Stimulated activated CD8-positive, alpha-beta memory T cell treated with anti-CD3 and anti-CD28 coated beads, Interleukin-4, amount 100 ng/mL, for 4 hours (primary cell): ENCODE results near the gene ARID1B.
"Not testable (repeated sequence)": the region's sequence is repeated elsewhere in the genome, so short reads cannot be mapped to it uniquely, and the experiment has no call there.

Experiments used
- DNase-seq, 2 donors: peaks; one replicate each; pipeline ENCODE4 v3.0.0-alpha.2; 2020; ENCODE audit warnings: low read depth in 2 of 2, low spot score in 1 of 2

The ARID1B gene

DNA sequence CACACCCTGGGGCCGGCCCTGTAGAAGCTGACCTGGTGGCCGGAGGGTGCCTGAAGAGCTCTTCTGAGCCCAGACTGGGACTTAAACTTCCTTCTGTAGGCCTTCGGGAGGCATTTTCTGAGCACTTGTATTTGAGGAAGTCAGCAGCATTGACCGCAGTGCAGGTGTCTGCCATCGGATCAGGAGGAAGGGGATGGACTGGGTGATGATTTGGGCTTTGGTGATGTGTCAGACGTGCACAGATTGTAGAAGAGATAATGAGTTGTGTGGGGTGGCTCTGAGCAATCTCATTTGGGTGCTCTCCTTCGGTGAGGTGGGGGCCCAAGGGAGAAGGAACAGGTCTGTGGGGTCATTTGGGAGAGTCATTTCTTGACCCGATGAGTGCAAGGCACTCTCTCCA, 150.9 kb downstream of the ARID1B start:
- DNase-seq, result no peak

DNA sequence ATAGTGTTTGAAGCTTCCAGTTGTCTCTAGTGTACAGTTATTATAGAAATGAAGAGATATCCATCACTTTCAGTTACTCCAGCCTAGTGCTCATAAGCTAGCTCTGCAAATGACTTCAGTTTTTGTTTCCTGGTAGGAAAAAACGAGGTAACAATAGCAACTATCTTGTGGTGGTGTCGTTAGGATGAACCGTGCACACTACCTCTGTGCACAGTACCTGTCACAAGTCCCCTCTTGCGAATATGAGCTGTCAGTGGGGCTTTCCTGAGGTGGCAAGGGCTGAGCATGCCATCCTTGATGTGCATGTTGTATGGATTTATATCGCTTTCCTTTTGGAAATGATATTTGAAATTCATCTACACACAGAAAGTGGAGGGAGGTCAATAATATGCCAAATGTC, 151.8 kb downstream of the ARID1B start:
- DNase-seq, result no peak

DNA sequence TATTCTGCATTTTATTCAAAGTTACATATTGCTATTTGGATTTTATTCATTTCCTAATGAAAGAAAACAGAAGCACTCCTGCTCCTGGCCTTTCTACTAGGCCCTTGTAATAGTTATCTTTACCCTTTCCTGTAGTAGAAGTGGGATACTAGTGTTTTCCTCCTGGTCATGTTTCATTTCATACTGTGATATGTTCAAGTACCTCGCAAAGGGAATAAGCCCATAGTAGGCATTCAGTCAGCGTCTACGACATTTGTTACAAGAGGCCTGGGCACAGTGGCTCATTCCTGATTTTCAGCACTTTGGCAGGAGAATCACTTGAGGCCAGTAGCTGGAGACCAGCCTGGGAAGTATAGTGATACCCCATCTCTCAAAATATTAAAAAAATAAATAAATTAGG, 154.1 kb downstream of the ARID1B start:
- no peak for DNase-seq

DNA sequence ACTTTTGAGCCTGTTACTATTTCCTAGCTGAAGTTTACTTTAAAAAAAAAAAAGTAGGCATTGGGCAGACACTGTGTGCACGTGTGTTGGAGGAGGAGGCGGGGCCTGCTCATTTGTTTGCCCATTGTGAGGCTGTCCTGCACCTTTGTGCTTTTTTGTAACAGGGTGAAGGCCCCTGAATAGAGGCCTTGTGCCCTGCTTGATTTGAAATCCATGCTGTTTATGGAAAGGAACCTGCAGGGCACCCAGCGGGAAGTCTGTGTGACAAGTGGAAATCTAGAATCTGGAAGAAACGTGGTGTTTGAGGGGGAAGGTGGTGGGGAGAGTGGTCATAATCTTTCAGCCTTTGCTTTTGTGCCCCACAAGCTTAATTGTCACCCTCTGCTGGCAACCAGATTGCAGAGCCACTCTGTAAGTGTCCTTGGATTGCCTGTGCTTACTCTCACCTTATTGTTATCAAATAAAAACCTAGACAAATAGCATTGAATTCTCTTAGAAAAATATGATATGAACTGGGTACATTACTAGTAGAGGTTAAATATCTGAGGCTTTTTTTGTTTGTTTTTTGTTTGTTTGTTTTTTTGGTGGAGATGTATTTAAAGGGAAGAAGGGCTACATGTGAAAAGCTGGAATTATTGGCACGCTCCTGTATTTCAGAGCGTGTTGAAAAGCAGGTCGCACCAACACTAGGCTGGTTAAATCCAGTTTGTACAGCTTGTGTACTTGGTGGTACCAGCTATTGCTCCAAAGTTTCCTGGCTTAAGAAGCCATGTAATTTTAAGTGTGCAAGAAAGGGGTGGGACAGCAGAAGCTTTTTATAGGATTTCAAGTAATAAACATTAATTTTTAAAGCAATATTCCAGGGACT, 156.3 kb downstream of the ARID1B start:
- DNase-seq, result no peak

DNA sequence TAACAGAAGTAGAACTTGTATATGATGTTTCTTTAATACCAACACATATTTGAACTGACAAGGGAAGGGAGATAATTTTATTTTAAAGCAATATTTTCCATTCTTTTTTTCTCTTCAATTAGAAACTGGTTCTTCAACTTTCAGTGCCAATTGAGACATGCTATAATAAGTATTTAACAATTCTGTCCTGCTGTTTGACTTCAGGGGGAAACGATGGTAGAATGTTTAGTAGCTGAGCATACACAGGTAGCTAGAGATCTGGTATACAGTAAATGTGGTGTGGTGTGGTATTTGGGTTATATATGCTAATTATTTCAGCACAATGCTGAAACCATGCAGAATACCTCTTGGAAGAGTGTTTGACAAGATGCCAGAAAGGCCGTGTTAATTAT, 156.9 kb downstream of the ARID1B start:
- DNase-seq, result no peak

DNA sequence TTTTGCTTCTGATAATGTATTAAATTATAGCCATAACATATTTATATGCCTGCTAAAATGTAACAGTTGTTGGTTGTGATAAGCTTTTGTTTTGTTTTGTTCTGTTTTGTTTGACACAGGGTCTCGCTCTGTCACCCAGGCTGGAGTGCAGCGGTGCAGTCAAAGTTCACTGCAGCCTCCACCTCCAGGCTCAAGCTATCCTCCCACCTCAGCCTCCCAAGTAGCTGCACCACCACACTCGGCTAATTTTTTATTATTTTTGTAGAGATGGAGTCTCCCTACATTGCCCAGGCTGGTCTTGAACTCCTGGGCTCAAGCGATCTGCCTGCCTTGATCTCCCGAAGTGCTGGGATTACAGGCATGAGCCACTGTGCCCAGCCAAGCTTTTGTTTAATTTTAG, 157.8 kb downstream of the ARID1B start:
- no peak for DNase-seq

DNA sequence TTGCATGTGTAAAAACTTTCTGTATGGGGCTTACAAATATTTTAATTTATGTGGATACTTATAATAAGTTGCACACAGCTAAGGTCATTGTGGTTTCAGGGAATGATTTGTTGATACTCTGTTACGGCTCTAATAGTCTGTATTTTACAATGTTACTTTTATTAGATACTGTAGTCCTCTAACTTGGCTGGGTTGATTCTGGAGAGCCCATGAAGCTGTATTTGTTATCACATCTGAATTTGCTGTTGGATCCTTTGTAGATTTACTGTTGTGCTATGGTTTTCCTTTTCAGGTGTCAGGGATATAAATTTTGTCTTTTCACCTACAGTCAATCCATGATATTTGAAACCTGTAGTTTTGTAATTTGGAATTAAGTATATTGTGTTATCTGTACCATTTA, 161.0 kb downstream of the ARID1B start:
- DNase-seq, result no peak

DNA sequence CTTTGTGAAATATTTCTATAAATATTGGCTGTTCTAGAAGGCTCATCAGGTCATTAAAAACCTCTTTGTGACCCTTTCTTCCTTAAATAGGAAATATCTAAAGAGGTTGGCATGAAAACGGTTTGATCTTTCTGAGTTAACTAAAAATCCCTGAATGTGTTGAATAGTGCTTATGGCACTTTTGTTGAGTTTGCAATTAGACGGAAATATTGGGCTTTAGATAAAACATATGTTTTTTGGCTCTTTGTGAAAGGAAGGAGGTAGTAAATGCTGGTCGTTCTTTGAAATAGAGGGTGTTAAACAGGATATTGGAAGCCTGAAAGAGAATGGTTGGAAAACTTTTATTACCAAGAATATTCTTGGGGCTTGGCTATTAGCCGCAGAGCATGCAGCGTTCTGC, 163.0 kb downstream of the ARID1B start:
- DNase-seq, result no peak

DNA sequence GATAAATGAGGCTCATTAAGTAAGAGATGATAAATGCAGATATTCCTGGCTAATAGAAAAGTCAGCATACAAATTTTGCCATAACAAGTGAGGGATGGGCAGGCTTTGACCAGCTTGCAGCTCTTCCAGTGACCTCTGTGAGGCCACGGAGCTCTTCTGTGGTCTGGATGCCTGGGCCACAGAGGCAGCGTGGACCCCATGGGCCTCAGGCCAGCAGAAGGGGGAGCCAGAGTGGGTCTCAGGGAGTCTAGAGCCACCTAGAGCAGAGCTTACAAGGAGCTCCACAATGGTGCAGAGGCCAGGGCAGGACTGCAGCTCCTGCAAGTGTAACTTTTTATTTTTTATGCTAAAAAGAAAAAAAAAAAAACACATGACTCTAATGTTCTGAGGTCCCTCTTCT, 165.1 kb downstream of the ARID1B start:
- DNase-seq, result no peak

DNA sequence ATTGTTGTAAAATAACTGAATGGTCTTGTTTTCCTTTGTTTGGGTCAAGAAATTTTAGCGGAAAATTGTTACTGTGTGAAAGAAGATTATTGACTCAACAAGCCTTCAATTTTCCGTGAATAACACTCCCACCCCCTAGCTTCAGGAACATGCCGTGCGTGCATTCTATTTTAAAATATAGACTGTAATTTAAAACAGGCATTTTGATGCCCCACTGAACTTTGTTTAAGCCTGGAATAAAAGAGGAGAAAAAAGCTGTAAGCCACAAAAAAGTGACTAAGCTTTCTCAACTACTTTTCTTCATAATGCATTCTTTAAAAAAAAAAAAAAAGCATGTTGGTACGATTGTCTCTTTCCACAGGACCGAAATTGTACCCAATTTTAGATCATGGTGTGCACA, 166.0 kb downstream of the ARID1B start:
- no peak for DNase-seq

DNA sequence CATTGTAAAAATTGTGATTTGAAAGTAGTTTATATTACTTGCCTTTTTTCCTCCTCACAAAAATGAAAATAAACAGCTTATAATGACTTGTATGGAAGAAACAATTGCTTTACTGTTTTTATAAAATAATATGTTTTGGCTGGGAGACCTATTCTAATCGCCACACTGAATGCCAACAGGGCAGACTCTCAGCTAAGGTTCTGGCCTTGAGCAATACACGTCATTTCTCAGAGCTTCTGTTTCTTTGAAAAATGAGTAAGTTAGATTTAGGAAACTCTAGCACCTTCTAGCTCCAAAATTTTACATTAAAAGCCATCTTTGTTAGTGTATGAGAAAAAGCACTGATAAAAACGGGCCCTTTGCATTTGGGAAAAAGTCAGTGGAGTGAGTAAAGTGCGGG, 166.6 kb downstream of the ARID1B start:
- no peak for DNase-seq

DNA sequence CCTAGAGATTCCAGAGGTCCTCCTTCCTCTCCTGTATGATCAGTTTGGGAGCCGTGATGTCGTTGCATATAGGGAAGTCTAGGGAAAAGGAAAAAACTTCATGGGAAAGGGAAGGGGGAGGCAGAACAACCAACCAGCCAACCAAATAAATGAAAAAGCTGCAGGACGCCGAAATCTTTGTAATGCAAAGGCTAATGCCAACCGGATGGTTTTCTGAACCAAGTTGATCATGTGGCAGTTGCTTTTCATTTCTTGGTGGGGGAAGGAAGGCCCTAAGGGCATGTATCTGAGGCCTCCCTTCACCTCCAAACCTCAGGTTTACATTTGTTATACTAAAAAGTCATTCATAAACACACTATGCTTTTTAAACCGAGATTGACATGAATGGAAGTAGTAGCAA, 167.2 kb downstream of the ARID1B start:
- no peak for DNase-seq

DNA sequence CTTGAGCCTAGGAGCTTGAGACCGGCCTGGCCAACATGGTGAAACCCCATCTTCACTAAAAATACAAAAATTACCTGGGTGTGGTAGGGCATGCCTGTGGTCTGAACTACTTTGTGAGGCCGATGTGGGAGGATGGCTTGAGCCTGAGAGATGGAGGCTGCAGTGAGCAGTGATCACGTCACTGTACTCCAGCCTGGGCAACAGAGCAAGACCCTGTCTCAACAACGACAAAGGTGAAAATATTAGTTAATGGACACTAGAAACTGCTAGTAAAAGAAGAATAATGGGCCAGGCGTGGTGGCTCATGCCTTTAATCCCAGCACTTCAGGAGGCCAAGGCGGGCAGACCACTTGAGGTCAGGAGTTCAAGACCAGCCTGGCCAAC, 168.6 kb downstream of the ARID1B start:
- not testable (repeated sequence) for DNase-seq

DNA sequence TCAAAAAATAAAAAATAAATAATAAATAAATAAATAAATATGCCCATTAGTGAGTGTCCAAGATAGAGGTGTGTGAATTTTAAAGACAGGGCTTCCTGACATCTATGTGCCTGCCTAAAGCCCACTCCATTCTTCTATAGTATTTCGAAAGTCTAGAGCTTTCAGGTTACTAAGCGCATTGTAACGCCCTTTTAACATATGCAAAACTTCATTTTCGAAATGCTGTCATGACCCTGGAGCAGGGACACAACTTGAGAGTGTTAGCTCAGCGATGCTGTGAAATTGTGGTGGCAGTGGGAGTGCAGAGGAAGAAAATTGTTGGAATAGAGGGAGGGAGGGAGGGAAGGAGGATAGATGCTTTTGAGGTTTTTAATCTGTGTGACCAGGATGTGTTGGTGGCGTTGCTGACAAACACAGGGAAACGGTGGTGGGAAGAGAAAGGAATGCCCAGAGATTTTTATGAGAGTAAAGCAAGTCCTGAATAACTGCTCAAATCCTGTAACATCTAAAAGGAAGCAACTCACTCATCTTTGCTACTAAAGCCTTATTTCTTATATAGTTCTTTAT, 169.3 kb downstream of the ARID1B start:
- DNase-seq, result no peak

DNA sequence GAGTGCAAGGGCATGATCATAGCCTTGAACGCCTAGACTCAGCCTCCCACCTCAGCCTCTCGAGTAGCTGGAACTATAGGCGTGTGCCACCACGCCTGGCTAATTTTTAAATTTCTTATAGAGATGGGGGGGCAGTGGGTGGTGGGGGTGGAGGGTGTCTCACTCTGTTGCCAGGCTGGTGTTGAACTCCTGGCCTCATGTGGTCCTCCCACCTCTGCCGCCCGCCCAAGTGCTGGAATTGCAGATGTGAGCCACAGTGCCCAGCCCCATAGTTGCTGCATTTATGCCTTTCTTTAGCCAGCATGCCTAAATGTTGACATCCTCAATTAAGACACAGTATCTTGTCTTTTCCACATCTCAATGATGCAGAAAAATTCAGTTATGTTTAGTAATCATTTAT, 171.1 kb downstream of the ARID1B start:
- no peak for DNase-seq

DNA sequence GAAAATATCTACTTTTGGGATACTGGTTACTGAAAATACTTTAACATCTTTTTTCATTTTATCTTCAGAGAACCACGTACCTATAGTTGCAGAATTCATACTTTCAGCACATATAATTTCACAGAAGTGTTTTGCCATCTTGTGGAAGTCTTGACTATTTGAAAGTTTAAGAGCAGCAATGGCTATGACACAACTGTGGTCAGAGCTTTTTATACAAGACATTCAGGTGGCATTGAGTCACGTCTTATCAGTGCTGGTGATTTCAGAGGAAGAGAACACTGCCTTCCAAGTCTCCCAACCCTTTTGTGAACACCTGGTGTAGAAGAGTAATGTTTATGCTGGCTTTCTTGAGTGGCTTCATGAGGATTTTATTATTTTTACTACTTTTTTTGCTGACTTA, 171.6 kb downstream of the ARID1B start:
- DNase-seq, result no peak

DNA sequence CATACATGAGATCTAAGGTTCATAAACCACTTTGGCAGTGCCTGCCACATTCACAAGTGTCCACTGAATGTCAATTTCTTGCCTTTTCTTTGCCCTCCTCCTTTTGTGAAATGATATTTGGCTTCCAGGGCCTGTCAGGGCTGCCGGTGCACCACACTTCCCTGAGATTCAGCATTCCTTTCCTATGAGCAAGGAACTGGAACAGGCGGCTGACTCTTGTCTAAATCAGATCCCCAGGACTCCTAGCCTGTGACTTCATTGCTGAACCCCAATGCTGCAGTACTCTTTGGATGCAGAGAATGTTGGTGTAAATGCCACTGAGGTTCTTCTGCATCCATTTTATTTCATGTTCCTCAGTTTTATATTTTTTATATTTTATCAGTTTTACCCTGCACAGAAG, 172.2 kb downstream of the ARID1B start:
- DNase-seq, result no peak

DNA sequence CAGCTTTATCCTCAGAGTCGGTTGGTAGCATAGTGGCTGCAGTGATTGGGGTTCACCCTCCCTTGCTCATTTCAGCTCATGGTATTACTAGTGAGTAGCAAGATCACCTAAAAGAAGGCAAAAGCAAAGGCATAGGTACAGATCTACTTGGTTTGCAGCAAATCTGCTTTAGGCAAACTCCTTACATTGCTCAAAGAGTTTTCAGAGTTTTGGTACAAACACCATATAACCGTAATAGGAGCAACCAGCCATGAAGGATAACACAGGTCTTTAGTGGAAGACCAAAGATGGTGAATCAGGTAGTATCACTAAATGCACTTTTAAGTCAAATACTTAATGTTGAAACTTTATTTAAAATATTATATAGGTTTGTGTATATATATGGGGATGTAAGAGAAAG, 172.9 kb downstream of the ARID1B start:
- no peak for DNase-seq

DNA sequence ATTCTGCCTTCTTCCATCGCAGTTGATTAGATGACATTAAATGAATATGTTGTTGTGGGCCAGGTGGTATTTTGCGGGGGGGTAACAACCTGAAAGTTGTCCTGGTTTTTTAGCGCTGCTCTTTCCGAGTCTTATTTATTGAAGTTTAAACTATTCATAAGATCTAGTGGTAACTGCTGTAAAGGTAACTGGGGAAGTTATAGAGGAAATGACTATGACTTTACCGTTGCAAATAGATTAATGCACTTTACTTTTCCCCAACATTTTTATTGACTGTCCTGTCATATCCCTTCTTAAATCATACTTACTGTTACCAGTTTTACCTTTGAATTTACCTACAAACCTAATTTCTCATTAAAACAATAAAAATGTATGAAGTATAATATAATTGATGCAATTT, 173.4 kb downstream of the ARID1B start:
- no peak for DNase-seq

DNA sequence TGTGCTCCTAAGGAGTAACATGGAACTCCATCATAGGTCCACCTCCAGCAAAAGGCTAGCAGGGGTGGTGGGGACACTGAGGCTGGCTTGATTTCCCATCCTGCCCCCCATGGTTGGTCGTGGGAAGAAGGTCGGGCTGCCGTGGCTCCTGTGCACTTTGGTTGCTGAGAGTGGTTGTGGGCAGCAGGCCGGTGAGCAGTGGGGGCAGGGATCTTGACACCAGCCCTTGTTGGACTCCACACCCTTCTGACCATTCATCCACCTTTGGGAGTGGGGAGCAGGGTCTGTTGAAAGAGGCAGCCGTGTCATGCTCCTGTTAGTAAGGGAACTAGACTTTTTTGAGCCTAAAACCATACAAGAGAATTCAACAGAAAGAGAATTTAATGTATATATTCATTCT, 175.2 kb downstream of the ARID1B start:
- no peak for DNase-seq

DNA sequence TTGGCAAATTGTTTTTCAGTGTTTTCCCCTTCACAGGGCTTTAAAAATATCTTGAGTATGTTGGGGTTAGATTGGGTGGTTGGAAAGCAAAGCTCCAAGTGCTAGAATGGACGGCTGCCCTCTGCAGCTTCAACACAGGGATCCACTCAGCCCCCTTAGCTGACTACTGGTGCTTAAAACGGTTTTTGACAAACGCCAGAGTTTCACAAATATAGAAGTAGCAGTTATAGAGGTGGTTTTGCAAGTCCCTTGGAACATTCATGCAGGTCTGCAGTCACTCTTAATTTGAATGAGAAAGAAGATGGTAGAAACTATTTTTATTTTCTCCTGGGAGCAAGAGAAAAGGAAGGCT, 175.9 kb downstream of the ARID1B start:
- DNase-seq, result no peak

DNA sequence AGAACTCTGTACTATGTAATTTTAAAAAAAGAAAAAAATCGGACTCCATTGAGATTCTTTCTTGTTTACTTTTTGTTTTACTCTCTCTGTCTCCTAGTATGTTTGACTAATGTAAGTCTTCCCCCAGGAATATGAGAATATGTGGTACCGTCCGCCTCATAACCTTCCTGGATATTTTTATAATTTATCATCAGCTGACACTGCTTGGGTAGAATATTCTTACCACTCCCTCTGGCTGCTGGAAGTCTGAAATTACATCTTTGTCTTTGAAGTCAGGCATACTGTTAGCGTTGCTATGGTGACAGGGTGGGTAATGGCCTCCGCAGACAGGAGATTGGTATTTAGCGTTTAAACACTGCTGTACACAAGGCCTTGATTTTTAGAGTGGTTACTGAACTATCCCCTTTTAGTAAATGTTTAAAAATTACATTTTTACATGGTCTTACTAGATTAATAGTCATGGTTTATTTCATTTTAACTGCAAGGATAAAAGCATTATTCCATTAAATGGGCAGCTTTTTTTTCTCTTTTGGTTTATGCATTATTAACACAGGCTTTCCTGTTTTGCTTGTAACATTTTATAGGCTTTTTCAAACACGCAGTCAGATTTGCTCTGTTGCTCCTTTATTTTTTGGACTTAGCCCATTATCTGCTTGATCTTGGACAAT, 176.4 kb downstream of the ARID1B start:
- no peak for DNase-seq

DNA sequence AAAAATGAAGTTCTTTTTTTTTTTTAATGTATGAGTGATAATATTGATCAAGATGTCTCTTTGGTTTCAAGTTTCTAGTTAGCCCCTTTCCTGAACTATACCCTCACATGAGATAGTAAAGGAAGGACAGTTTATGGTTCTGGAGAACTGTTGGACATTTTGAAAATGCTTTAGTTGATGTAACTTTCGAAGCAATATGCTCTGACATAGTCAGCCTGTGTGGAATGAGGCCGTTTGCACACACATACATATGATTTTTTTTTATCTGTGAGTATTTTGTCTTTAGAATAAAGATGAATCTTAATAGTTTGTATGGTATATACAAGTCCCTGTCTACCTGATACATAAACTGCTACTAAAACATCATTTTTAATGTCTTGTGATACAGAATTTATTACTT, 177.0 kb downstream of the ARID1B start:
- no peak for DNase-seq
